ENCODE data around the gene MAPK13.
"Not testable (repeated sequence)": the region's sequence is repeated elsewhere in the genome, so short reads cannot be mapped to it uniquely, and the experiment has no call there.

Gene MAPK13

DNA sequence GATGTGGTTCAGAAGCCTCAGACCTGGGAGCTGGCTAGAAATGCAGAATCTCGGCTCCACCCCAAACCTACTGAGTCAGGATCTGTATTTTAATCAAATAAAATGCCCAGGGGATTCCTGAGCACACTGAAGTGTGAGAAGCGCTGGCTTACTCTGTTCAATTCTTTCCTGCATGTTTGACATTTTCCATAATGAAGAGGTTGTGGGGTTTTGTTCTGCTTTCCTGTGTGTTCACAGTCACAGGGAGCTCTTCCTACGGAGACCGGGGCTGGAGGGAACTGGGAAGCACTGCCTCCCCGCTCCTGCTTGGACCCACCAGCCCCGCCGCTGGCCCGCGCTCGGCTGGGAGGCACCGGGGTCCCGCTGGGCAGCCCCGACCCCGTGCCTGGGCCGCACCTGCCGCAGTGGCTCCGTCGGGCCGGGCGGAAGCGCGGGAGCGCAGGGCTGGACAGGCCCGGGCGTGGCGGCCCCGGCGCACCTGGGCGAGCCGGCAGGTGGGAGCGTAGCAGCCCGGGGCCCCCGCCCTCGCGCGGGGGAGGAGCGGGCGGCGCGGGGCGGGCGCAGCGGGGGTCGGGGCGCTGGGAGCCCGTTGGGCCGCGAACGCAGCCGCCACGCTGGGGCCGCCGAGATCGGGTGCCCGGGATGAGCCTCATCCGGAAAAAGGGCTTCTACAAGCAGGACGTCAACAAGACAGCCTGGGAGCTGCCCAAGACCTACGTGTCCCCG, at the start of gene MAPK13:
TSS of gene MAPK13 (plus strand) at position 573 of the 726 bp plus-strand sequence. CDS start at position 643, 70 bp downstream.
- DNase-seq (ENCODE audit: low spot score), result peak; percentile 56

GRCh38 chr6:36082318-36082717, 48.0 kb upstream of the MAPK13 start:
- no peak for DNase-seq (ENCODE audit: low spot score)

DNA sequence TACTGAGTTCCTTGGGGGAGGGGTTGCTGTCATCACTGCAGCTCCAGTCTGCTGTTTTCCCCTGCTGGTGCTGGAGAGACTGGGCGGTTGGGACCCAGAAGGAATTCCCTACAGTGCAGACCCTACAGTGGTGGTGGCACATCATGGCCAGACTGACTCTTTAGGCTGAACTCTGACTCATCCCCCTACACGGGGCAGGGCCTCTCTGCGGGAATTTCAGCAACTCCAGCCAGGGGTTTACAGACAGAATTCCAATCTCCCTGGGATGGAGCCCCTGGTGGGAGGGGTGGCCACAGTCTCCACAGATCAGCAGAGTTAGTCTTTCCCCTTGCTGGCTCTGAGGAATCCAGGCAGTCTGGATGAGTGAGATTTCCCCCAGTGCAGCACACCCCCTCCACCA, 46.9 kb upstream of the MAPK13 start:
- DNase-seq (ENCODE audit: low spot score), result no peak

- DNase-seq (ENCODE audit: low spot score), result not testable (repeated sequence)
Measured at GRCh38 chr6:36088204-36088603, 42.1 kb upstream of the MAPK13 start.

GRCh38 chr6:36089048-36089447, 41.3 kb upstream of the MAPK13 start:
- no peak for DNase-seq (ENCODE audit: low spot score)

GRCh38 chr6:36094238-36094637, 36.1 kb upstream of the MAPK13 start:
- DNase-seq (ENCODE audit: low spot score), result no peak

GRCh38 chr6:36094753-36095496, 35.4 kb upstream of the MAPK13 start:
- DNase-seq (ENCODE audit: low spot score), result peak; percentile 79

GRCh38 chr6:36095497-36096391, 34.6 kb upstream of the MAPK13 start:
- peak; percentile 80 for DNase-seq (ENCODE audit: low spot score)

DNA sequence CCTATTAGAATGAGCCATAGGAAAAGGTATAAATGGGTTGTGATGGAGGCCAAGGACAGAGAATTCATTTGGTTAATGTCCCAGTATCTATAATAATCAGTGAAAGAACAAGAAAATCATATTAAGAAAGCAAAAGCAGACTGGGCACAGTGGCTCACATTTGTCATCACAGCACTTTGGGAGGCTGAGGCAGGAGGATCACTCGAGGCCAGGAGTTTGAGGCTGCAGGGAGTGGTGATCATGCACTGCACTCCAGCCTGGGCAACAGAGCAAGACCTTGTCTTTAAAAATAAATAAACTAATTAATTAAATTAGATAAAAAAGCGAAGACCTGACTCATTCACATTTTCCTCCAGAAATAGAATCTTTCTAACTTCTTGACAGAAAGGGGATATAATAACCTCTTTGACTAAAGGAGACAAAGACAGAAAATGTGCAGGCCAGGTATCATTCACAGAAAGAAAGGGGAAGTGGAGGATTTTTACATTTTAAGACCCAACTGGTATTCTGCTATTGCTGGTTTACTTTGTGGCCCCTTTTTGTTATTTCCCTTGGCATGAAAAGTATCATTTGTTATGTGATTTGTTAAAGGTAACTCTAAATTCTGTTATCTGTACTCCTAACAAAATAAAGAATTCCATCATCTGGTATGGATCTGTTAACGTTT, 31.9 kb upstream of the MAPK13 start:
- DNase-seq (ENCODE audit: low spot score), result no peak

DNA sequence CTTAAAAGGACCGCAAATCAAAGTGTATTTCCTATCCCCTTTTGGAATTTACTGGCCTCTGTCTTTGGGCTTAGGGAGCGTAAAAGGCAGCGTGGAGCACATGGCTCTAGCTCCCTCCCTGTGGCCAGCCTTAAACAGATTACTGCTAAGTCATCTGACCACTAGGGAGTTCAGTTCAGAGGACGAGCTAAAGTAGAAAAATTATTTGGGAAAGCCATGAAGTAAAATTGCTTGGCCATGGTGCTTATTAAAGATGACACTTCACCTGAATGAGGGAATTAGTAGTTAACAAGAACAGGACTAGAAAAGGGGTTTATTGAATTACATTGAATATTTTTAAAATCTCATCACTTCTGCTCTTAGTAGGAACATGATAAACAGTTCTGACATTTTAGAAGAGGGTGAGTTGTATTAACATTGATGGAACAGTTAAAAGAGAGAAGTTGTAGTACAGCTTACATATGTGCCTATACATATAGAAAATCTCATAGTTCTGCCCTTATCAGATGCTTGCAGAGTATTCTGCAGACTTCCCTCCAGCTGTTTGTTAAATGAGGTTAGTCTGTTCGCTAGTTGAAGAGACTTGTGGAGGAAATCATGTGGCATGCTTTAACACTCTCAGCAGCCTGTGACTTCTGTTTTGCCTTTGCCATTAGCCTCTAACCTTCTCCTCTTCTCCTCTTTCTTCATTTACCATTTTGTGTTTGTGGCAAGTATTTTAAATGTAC, 31.2 kb upstream of the MAPK13 start:
- DNase-seq (ENCODE audit: low spot score), result no peak

GRCh38 chr6:36099869-36100483, 30.3 kb upstream of the MAPK13 start:
- DNase-seq (ENCODE audit: low spot score), result no peak

GRCh38 chr6:36101691-36102090, 28.6 kb upstream of the MAPK13 start:
- no peak for DNase-seq (ENCODE audit: low spot score)

GRCh38 chr6:36102853-36103252, 27.5 kb upstream of the MAPK13 start:
- DNase-seq (ENCODE audit: low spot score), result no peak

DNA sequence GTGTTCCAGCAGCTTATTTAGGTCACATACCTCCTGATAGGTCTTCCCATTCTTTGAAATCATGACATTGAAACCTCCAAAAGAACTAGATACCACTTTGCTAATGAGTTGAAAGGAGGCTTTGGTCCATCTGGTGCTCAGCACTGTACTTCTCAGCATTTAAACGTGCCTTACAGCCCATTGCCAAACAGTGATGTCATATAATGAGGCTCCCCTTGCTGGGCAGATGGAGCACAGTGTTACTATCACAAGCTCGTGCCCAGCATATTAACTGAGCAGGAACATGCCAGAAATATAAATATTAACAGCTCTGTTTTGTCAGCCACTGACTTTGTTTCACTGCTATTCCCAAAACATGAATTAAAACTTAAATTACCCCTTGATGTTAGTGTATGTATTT, 25.5 kb upstream of the MAPK13 start:
- no peak for DNase-seq (ENCODE audit: low spot score)

- DNase-seq (ENCODE audit: low spot score), result no peak
Measured at GRCh38 chr6:36109092-36109491, 21.2 kb upstream of the MAPK13 start.

DNA sequence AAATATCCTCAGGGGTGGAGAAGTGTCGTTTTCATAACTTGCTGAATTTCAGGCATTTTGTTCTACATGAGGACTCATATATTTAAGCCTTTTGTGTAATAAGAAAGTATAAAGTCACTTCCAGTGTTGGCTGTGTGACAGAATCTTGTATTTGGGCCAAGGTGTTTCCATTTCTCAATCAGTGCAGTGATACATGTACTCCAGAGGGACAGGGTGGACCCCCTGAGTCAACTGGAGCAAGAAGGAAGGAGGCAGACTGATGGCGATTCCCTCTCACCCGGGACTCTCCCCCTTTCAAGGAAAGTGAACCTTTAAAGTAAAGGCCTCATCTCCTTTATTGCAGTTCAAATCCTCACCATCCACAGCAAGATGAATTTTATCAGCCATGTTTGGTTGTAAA, 20.3 kb upstream of the MAPK13 start:
- no peak for DNase-seq (ENCODE audit: low spot score)

GRCh38 chr6:36110863-36111262, 19.4 kb upstream of the MAPK13 start:
- no peak for DNase-seq (ENCODE audit: low spot score)

- DNase-seq (ENCODE audit: low spot score), result no peak
Measured at GRCh38 chr6:36111526-36111925, 18.8 kb upstream of the MAPK13 start.

DNA sequence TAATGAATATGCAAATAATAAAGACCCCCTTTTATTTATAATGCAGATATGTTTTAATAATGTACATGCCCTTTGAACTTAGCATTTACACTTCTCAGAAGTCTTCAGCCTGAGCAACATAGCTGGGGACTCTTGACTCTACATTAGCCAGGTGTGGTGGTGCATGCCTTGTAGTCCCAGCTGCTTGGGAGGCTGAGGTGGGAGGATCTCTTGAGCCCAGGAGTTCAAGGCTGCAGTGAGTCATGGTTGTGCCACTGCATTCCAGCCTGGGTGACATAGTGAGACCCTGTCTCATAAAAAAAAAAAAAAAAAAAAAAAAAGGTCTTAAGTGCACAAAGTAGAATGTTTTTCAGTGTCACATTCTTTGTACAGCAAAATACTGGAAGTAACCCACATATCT, 17.3 kb upstream of the MAPK13 start:
- DNase-seq (ENCODE audit: low spot score), result no peak

GRCh38 chr6:36113703-36114102, 16.6 kb upstream of the MAPK13 start:
- DNase-seq (ENCODE audit: low spot score), result no peak
